Measurements from ENCODE around the gene GUCY1A2. TPM values are rescaled to one million over a fixed set of nuclear protein-coding genes. Genes with fewer than 3 reads are reported as not detected.

Gene GUCY1A2
- total RNA-seq, 1 experiment from 2014 or later, result not detected

- Histone ChIP-seq H3K4me3 (ENCODE audit: low read length) (no peak overlapping the region), H3K79me2 (ENCODE audit: low read length) (no peaks in the 10 kb centered on the region), H3K36me3 (ENCODE audit: low read depth, low read length) (no peaks in the 10 kb centered on the region), H3K27ac (ENCODE audit: low read length) (no peak overlapping the region), H3K4me2 (ENCODE audit: low read length) (no peak overlapping the region), H3F3A (ENCODE audit: low read length, unreplicated experiment) (no peaks in the 10 kb centered on the region), H2AFZ (ENCODE audit: low read length) (no peak overlapping the region), H3K9me3 (ENCODE audit: low read length) (no peaks in the 10 kb centered on the region), H3K9me2 (replicated peaks; ENCODE audit: low read length) (no peaks in the 10 kb centered on the region), H4K20me1 (ENCODE audit: low read length) (no peaks in the 10 kb centered on the region), H3K27me3 (ENCODE audit: low read length) (peaks cover 15% of the 10 kb centered on the region; the same call in 1 of the 2 replicates), H3K9ac (ENCODE audit: low read length) (no peak overlapping the region), H3K4me1 (ENCODE audit: insufficient read depth, low read length) (no peaks in the 10 kb centered on the region)
- BruUV-seq (replicated peaks), result no TSS peak
- ChIA-PET CTCF (no interaction called here), POLR2A (ENCODE audit: unreplicated experiment) (no interaction called here)
- TF ChIP-seq CTCF (conservative IDR thresholded peaks at IDR 0.05; ENCODE audit: low read depth, low read length), result no peak
- TF ChIP-seq EZH2 (IDR thresholded peaks at IDR 0.05; ENCODE audit: low read length, unreplicated experiment), result no peak
- no peak for TF ChIP-seq EZH2phosphoT487 (IDR thresholded peaks at IDR 0.05; ENCODE audit: borderline replicate concordance, low read length)
- intact Hi-C loops (cut with micrococcal nuclease), result no loop called here
- DNase-seq (no peak), ATAC-seq (no peak)
Observed at GRCh38 chr11:106879832-106880546, 138.3 kb downstream of the GUCY1A2 start.

GRCh38 chr11:106879029-106879428 lies 139.2 kb downstream of the GUCY1A2 start:
- DNase-seq (peak; percentile 28), ATAC-seq (peak; percentile 46; the same call in 1 of the 2 replicates)
- Histone ChIP-seq H3K27ac (ENCODE audit: low read length) (no peak overlapping the region), H3K9ac (ENCODE audit: low read length) (no peak overlapping the region), H3K27me3 (ENCODE audit: low read length) (peaks cover 10% of the 10 kb centered on the region; the same call in 1 of the 2 replicates), H3F3A (ENCODE audit: low read length, unreplicated experiment) (no peaks in the 10 kb centered on the region), H4K20me1 (ENCODE audit: low read length) (no peaks in the 10 kb centered on the region), H3K4me1 (ENCODE audit: insufficient read depth, low read length) (no peaks in the 10 kb centered on the region), H2AFZ (ENCODE audit: low read length) (no peak overlapping the region), H3K9me2 (replicated peaks; ENCODE audit: low read length) (no peaks in the 10 kb centered on the region), H3K4me3 (ENCODE audit: low read length) (no peak overlapping the region), H3K9me3 (ENCODE audit: low read length) (no peaks in the 10 kb centered on the region), H3K4me2 (ENCODE audit: low read length) (no peak overlapping the region), H3K36me3 (ENCODE audit: low read depth, low read length) (no peaks in the 10 kb centered on the region), H3K79me2 (ENCODE audit: low read length) (no peaks in the 10 kb centered on the region)
- no TSS peak for BruUV-seq (replicated peaks)
- TF ChIP-seq EZH2 (IDR thresholded peaks at IDR 0.05; ENCODE audit: low read length, unreplicated experiment) (no peak), EZH2phosphoT487 (IDR thresholded peaks at IDR 0.05; ENCODE audit: borderline replicate concordance, low read length) (no peak)
- ChIA-PET POLR2A (ENCODE audit: unreplicated experiment) (no interaction called here), CTCF (interaction anchor here (0.6 kb wide), 1 partner anchor 1659 kb away, joined by 8 read pairs; no protein-coding TSS in a partner anchor)
- intact Hi-C loops (cut with micrococcal nuclease), result no loop called here

GRCh38 chr11:106875013-106875412 lies 143.3 kb downstream of the GUCY1A2 start:
- H3K79me2 ChIP-seq (ENCODE audit: low read length), result no peaks in the 10 kb centered on the region
- H3F3A ChIP-seq (ENCODE audit: low read length, unreplicated experiment), result no peaks in the 10 kb centered on the region
- DNase-seq, result peak; percentile 19
- ATAC-seq, result no peak
- H3K9me3 ChIP-seq (ENCODE audit: low read length), result no peaks in the 10 kb centered on the region
- ChIA-PET CTCF (no interaction called here), POLR2A (ENCODE audit: unreplicated experiment) (no interaction called here)
- H4K20me1 ChIP-seq (ENCODE audit: low read length), result no peaks in the 10 kb centered on the region
- no peaks in the 10 kb centered on the region for H3K36me3 ChIP-seq (ENCODE audit: low read depth, low read length)
- H2AFZ ChIP-seq (ENCODE audit: low read length), result no peak overlapping the region
- no peak for TF ChIP-seq EZH2 (IDR thresholded peaks at IDR 0.05; ENCODE audit: low read length, unreplicated experiment)
- TF ChIP-seq CTCF (conservative IDR thresholded peaks at IDR 0.05; ENCODE audit: low read depth, low read length), result no peak
- TF ChIP-seq EZH2phosphoT487 (IDR thresholded peaks at IDR 0.05; ENCODE audit: borderline replicate concordance, low read length), result no peak
- H3K9me2 ChIP-seq (replicated peaks; ENCODE audit: low read length), result no peaks in the 10 kb centered on the region
- BruUV-seq (replicated peaks), result no TSS peak
- H3K4me3 ChIP-seq (ENCODE audit: low read length), result no peak overlapping the region
- intact Hi-C loops (cut with micrococcal nuclease), result no loop called here
- H3K27me3 ChIP-seq (ENCODE audit: low read length), result no peaks in the 10 kb centered on the region
- H3K4me1 ChIP-seq (ENCODE audit: insufficient read depth, low read length), result no peaks in the 10 kb centered on the region
- no peak overlapping the region for H3K4me2 ChIP-seq (ENCODE audit: low read length)
- H3K27ac ChIP-seq (ENCODE audit: low read length), result no peak overlapping the region
- no peak overlapping the region for H3K9ac ChIP-seq (ENCODE audit: low read length)
